Measurements from ENCODE around the gene LRRC1.

LRRC1 gene

GRCh38 chr6:53818858-53819609, 24.2 kb downstream of the LRRC1 start:
- DNase-seq: no peak

- DNase-seq: no peak
Observed at GRCh38 chr6:53822401-53823125, 27.8 kb downstream of the LRRC1 start.

GRCh38 chr6:53824714-53825113, 29.9 kb downstream of the LRRC1 start:
- DNase-seq: no peak

DNA sequence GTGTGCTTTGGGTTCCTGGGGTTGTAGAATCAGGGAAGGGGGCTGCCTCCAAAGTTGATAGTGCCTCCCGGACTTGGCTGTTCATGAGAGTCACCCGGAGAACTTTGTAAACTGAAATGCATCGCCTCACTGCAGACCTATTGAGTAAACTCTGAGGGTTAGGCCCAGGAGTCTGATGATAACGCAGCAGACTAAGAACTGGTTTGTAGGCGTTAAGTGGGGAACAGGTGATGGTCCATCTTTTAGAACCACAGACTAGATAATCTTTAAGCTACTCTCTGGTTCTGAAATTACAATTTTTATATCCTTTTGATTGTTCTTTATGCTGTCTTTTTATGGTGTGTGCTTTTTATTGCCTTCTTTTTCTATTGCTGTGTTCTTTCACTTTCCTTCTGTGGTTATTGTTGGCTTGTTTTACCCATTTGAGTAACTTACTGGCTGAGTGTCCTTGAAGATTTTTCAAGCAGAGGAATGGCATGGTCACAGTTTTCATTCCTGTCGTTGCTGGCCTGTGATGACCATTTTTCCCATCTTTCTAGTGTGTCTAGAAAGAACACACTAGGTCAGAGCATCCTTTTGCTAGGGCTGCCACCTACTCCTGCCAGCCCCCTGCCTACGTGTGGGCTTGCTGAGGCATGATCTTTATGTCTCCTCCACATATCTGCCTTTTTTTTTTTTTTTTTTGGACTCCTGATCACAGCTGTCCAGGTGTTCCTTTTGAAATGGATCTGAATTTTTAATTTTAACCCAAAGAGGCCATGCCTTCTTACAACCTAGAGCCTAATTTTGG, 30.9 kb downstream of the LRRC1 start:
- no peak for DNase-seq

- no peak for DNase-seq
Observed at GRCh38 chr6:53827531-53827930, 32.7 kb downstream of the LRRC1 start.

DNA sequence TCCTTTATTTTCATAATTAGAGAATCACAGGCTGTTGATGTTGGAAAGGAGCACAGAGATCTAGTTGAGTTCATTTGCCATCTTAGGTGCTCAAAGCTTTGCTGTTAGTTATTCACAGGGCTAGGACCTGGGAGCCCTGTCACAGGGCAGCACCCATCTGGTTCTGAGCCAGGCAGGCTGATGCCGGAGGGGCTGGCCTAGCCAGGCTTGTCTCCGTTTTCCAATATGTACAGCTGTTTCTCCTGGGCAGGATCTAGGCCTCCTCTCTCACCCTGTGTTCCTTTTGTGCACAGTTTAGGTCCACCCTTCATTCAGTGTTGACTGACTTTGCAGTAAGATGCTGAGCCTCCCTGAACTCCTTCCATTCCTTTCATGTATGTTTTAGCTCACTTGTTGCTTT, 33.4 kb downstream of the LRRC1 start:
- no peak for DNase-seq

DNA sequence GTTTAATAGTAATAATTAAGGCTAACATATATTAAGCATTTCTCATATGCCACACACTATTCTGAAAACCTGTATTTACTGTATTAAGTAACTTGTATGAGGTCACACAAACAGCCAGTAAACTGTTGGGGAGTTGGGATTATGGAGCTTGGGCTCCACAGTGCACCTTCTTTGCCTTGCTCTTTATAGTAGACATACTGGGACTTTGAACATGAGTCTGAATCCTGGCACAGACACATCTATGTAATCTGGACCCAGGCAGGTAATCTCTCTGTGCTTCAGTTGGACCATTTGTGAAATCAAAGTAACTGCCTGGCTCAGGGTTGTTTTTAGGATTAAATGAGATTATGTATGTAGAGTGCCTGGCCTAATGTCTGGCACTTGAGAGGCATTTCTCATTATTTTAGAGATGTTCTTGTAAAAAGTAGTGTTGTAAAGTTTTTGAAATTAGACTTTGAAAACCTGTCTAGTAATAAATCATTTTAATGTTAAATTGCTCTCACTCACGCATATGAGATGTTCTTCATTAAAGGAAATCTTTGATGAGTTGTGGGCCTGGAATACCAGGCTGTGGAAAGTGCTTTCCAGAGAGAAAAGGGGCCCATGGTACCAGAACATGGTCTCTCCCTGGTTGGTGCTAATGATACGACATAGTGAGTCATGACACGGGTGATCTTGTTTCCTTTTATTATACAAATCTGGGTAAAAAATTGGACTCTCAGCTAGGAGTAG, 34.3 kb downstream of the LRRC1 start:
- DNase-seq: no peak

DNA sequence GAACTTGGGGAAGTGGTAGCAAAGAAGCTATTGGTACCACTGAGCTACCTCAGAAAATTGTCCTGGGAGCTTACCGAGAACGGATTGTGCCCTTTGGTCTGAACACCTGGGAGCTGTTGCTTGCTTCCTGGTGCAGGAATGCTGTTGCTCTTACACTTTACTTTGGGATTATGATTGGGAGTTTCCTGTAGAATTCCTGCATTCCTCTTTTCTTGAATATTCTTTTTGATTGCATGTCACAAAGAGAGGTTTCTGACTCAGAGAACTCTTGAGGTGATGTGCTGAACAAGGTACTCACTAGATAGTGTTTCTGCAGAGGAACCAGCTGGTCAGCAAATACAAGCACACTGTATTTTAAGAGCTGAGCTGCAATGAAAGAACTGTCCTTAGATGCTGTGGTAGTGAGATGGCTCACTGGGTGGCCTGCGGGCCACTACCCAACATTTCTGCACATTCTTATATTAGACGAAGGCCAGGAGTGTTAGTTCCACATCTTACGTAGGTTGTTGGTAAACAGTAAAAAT, 35.0 kb downstream of the LRRC1 start:
- no peak for DNase-seq

DNA sequence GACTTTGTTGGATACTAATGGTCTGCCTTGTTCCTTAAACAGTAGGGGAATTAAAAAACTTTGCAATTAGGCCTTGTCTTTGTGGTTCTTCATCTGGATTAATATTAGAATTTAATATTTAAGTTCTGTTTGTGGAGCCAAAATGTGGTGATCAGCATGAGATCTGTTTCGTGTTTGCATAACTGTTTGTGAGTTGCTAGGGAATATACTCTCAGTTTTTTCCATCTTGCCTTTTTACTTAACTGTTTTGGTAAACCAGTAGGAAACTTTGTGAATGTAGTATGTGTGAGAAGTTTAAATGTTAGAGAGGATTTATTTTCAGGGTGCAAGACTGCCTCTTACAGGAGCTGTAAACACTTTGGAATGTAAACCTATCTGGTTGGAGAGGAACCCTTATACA, 35.6 kb downstream of the LRRC1 start:
- DNase-seq: no peak

DNA sequence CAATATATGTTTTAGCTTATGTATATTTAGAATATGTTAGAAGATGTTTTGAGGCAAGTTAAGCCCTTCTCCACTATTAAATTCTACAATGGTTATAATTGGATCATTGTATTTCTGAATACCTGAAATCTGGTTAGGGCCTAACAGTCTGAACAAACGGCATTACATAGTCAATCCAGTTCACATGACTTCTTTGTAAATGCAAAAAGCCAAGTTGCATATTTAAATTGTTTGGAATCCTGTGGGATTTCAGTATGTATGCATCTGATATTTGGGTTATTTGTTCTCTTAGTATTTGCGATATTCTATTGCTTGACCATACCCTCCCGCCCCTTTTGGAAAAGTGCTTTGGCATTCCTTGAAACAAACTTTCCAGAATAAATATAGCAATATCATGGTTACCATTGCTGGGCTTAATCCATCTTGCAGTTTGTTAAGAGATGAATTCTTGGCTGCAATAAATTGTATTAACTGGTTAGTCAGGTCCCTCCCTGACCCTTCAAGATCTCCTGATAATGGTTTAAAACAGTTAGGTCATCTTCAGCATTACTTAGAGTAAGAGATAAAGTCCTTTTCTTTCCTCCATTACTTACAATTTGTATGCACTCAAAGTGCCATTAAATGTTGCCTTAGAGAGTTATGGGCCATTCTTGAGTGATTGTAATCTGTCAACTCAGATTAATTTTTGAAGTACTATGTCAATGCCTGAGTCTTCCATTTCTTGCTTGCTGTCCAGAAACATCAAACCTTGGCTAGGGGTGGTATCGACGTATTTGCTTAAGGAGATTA, 36.5 kb downstream of the LRRC1 start:
- no peak for DNase-seq

GRCh38 chr6:53831936-53832660, 37.3 kb downstream of the LRRC1 start:
- no peak for DNase-seq

- no peak for DNase-seq
Observed at GRCh38 chr6:53833155-53833554, 38.4 kb downstream of the LRRC1 start.

DNA sequence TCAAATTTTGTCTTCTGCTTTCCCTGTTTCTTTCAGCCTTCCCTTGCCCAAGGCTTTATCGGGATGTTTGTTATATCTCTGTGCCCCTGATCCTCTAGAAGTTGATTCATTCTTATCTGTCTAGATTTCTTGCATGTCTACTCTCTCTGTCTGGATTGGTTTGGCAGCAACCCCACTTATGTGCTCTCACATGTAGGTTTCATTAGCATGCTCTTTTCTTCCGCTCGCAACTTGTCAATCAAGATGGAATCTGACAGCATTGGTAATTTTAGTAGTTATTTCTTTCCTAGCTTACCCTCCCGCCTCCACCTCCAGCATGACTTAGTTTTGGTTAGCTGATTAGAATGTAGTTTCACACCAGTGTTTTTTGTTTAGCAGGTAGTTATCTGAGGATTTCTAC, 39.3 kb downstream of the LRRC1 start:
- DNase-seq: no peak

DNA sequence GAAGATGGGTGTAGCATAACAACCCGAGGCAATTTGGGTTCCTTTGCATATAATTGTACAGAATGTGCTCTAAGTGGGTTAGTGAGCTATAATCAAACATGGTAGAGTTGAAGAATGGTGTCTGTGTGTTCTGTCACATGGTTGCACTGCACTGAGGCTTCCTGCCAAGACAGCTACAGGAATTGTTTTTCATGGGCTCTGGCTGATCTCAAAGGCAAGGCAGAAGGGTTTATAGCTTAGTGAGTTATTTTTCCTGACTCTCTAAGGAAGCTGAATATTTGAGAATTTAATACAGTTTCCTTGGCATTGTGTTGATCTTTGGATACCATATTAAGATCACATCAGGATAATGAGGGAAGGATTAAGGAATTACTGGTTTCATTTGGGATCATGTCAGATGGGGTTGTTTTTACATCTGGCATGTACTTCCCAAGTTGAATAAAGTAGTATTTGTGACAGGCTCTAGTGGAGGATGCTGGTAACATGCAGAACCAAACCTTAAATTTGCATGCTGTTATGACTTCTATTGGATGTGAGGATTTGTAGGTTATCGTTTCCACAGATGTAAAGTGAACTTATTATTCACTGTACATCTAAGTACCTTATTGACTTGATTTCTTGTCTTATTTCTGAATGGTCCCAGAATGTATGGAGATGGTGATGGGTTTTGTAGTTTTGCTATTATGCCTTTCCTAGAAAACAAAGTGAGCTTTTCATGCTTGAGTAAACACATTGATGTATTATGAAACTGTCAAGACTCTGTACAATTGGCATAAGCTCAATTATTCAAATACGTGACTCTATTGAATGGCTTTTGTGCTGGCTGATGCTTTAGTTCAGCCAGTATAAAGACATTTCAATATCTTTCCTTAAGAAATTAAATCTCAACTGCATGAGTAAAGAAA, 43.3 kb downstream of the LRRC1 start:
- DNase-seq: peak; percentile 73

- no peak for DNase-seq
Observed at GRCh38 chr6:53840027-53840426, 45.2 kb downstream of the LRRC1 start.

DNA sequence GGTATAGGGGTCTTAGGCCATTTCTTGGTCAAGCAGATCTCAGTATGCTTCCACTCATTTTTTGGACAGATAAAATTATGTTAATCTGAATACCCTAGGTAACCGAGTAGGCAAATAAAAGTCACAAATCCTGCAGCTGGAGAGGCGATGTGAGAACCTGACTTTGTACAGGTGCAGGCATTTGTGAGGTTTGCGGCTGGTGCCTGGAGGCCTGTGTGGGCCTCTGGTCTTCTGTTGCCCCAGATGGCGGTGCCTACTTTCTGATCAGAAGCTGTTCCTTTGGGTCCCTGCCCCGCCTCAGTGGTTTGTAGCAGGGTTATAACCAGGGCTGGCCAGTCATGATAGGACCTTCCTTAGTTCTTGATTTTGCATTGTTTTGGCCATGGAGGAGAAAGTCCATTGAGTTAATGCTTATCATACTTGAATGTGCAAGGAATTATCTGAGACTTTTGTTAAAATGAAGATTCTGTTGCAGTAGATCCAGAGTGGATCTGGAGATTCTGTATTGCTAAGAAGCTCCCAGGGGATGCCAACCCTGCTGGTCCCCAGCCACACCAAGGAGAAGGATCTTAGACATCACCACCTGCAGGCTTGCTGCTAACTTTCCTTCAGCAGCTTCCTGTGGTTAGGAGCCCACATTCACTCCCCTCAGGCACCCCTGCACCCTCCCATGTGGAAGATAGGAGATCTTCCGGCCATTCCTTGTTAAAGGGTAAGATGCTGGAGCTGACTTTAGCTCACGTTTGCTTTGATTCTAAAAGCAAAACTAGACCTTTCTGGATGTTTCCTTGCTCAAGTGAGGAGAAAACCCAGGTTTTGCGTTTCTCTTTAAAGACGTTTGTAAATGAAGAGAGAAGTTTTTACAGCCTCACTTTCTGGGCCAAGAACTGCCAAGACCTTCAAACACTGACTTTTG, 50.7 kb downstream of the LRRC1 start:
- DNase-seq: no peak

GRCh38 chr6:53846250-53846649, 51.4 kb downstream of the LRRC1 start:
- DNase-seq: no peak

DNA sequence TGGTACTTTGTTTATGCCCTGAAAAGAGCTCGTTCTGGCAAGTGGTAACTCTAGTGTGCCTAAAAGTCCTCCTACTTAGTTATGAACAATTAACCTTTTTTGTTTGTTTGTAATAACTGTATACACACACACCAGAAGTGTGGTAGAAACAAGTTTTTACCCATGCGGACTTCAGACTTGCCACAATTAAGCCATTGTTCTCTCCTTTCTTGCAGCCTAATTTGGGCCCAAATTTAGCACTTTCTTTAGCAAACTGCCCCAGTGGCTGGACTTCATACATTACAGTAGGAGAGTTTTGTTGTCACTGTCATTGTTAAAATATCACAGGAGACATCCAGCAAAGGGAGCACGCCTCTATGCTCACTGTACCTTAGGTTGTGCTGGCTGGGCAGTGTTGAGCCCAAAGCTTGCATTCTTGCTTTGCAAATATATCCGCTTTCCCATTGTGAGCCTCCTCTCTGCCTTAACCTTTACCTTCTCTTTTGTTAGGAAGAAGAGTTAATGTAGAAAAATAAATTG, 53.0 kb downstream of the LRRC1 start:
- no peak for DNase-seq

DNA sequence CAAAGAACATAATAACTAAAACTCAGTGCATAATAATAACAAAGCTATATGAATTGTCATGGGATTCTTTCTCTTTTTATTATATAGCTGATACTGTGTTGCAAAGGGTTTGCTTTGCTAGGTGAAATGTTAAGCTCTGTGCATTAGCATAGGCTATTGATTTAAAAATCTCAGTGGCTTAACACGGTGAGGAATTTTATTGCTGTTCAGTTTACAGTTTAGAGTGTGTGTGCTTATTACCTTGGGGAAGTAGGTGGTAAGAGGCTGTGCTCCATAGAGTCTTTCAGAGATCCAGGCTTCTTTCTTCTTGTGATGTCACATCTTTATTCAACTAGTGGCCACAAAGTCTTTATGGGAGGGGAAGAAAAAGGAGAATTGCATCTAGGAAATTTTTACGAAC, 55.7 kb downstream of the LRRC1 start:
- DNase-seq: no peak

All from islet precursor cell (in vitro differentiated cells).